Astrocyte (in vitro differentiated cells and primary cell): Measurements from ENCODE around the gene PLEKHG3. TPM values are rescaled to one million over a fixed set of nuclear protein-coding genes. Genes with fewer than 3 reads are reported as not detected.
A peak's percentile ranks its signal among the peaks of the same experiment; 100 is the strongest.

Experiments used
- DNase-seq: peaks from one replicate; pipeline ENCODE4 v3.0.0-alpha.2; 2010; ENCODE audit warnings: low read depth
- FAIRE-seq: peaks from 2 replicates; lab custom pipeline; 2011; peaks lifted over from hg19 to GRCh38; lab: Jason Lieb, UNC
- H2AFZ ChIP-seq: 2 replicates; pipeline ENCODE4 v1.6.0; 2012; ENCODE audit warnings: low read depth, low read length, inconsistent platforms
- H3K27ac ChIP-seq: 2 replicates; pipeline ENCODE4 v1.5.1; 2011; ENCODE audit warnings: low read depth, low read length, inconsistent platforms
- H3K27me3 ChIP-seq: 2 replicates; pipeline ENCODE4 v1.6.0; 2011; ENCODE audit warnings: low read length, inconsistent platforms; ENCODE audit not compliant: insufficient read depth
- H3K36me3 ChIP-seq: 2 replicates; pipeline ENCODE4 v1.5.1; 2011; ENCODE audit warnings: low read length, inconsistent platforms; ENCODE audit not compliant: insufficient read depth
- H3K4me1 ChIP-seq: 2 replicates; pipeline ENCODE4 v1.5.1; 2011; ENCODE audit warnings: low read length, inconsistent platforms; ENCODE audit not compliant: insufficient read depth
- H3K4me2 ChIP-seq: 2 replicates; pipeline ENCODE4 v1.6.0; 2012; ENCODE audit warnings: low read length, inconsistent platforms
- H3K4me3 ChIP-seq: 2 replicates; pipeline ENCODE4 v1.5.1; 2011; ENCODE audit warnings: low read depth, mild to moderate bottlenecking, low read length, inconsistent platforms; ENCODE audit not compliant: insufficient read depth
- H3K79me2 ChIP-seq: 2 replicates; pipeline ENCODE4 v1.6.0; 2012; ENCODE audit warnings: mild to moderate bottlenecking, low read length, inconsistent platforms; ENCODE audit not compliant: insufficient read depth
- H3K9ac ChIP-seq: 2 replicates; pipeline ENCODE4 v1.6.0; 2012; ENCODE audit warnings: mild to moderate bottlenecking, low read length, inconsistent platforms
- H3K9me3 ChIP-seq: 2 replicates; pipeline ENCODE4 v1.5.1; 2012; ENCODE audit warnings: low read depth, mild to moderate bottlenecking, low read length, inconsistent platforms; ENCODE audit not compliant: insufficient read depth
- H4K20me1 ChIP-seq: 2 replicates; pipeline ENCODE4 v1.6.0; 2012; ENCODE audit warnings: low read length, inconsistent platforms; ENCODE audit not compliant: insufficient read depth
- H3K27ac Mint-ChIP-seq: one replicate; pipeline ENCODE4 v1.8.0; 2021; ENCODE audit warnings: mild to moderate bottlenecking, mixed read lengths; ENCODE audit not compliant: unreplicated experiment
- H3K27me3 Mint-ChIP-seq: one replicate; pipeline ENCODE4 v1.8.0; 2021; ENCODE audit warnings: low read depth, mixed read lengths; ENCODE audit not compliant: unreplicated experiment
- H3K36me3 Mint-ChIP-seq: one replicate; pipeline ENCODE4 v1.8.0; 2021; ENCODE audit warnings: low read depth, mixed read lengths; ENCODE audit not compliant: unreplicated experiment
- H3K4me1 Mint-ChIP-seq: one replicate; pipeline ENCODE4 v1.8.0; 2021; ENCODE audit warnings: low read depth, mixed read lengths; ENCODE audit not compliant: unreplicated experiment
- H3K4me3 Mint-ChIP-seq: one replicate; pipeline ENCODE4 v1.8.0; 2021; ENCODE audit warnings: mild to moderate bottlenecking, moderate library complexity, mixed read lengths; ENCODE audit not compliant: unreplicated experiment
- H3K9me3 Mint-ChIP-seq: one replicate; pipeline ENCODE4 v1.8.0; 2021; ENCODE audit warnings: mild to moderate bottlenecking, mixed read lengths; ENCODE audit not compliant: unreplicated experiment
- CTCF ChIP-seq: IDR thresholded peaks from 2 replicates; pipeline ENCODE4 v1.5.1; 2011; ENCODE audit warnings: low read depth, mild to moderate bottlenecking, inconsistent platforms, low read length, moderate library complexity; ENCODE audit not compliant: insufficient read depth
- EZH2 ChIP-seq: IDR thresholded peaks from 2 replicates; pipeline ENCODE4 v1.6.1; 2012; ENCODE audit warnings: mild to moderate bottlenecking, low read length, inconsistent platforms; ENCODE audit not compliant: insufficient read depth
- total RNA-seq: library from RNA; stranded (reverse); gene quantifications from 2 replicates; pipeline ENCODE4 v1.2.1, GENCODE V29; 2021

The PLEKHG3 gene
- total RNA-seq, 1 donor from 2014 or later = 98.6 TPM

- TF ChIP-seq CTCF (no peak), EZH2 (no peak)
- Histone ChIP-seq H3K4me2 (no peak overlapping the region), H3K79me2 (no peaks in the 10 kb centered on the region), H3K36me3 (no peaks in the 10 kb centered on the region), H4K20me1 (no peaks in the 10 kb centered on the region), H3K9me3 (no peaks in the 10 kb centered on the region), H2AFZ (no peak overlapping the region), H3K9ac (no peak overlapping the region), H3K4me3 (no peak overlapping the region), H3K27ac (no peak overlapping the region), H3K27me3 (peaks cover 2% of the 10 kb centered on the region), H3K4me1 (no peaks in the 10 kb centered on the region)
- Mint-ChIP-seq H3K36me3 (peaks cover 2% of the 10 kb centered on the region), H3K9me3 (no peaks in the 10 kb centered on the region), H3K4me3 (no peak overlapping the region), H3K27me3 (peaks cover 6% of the 10 kb centered on the region), H3K4me1 (peaks cover 15% of the 10 kb centered on the region), H3K27ac (no peak overlapping the region)
- DNase-seq (no peak), FAIRE-seq (no peak)
Measured at GRCh38 chr14:64676410-64677008, 27.7 kb upstream of the PLEKHG3 start.

GRCh38 chr14:64680013-64680713, 24.1 kb upstream of the PLEKHG3 start:
- Mint-ChIP-seq H3K36me3 (peaks cover 2% of the 10 kb centered on the region), H3K4me3 (peak overlapping the region; percentile 64), H3K27ac (peak overlapping the region; percentile 91), H3K4me1 (peaks cover 19% of the 10 kb centered on the region), H3K9me3 (no peaks in the 10 kb centered on the region), H3K27me3 (peaks cover 6% of the 10 kb centered on the region)
- Histone ChIP-seq H2AFZ (peak overlapping the region; percentile 30), H3K4me2 (no peak overlapping the region), H3K9me3 (no peaks in the 10 kb centered on the region), H3K4me1 (peaks cover 9% of the 10 kb centered on the region), H3K27me3 (no peaks in the 10 kb centered on the region), H3K36me3 (no peaks in the 10 kb centered on the region), H3K79me2 (no peaks in the 10 kb centered on the region), H3K4me3 (no peak overlapping the region), H3K27ac (no peak overlapping the region), H3K9ac (no peak overlapping the region), H4K20me1 (no peaks in the 10 kb centered on the region)
- no peak for FAIRE-seq
- TF ChIP-seq EZH2 (no peak), CTCF (no peak)
- peak; percentile 12 for DNase-seq

- H4K20me1 ChIP-seq = no peaks in the 10 kb centered on the region
- Mint-ChIP-seq H3K4me3 (no peak overlapping the region), H3K27ac (peak overlapping the region; percentile 91), H3K9me3 (no peaks in the 10 kb centered on the region), H3K36me3 (peaks cover 2% of the 10 kb centered on the region), H3K4me1 (peaks cover 24% of the 10 kb centered on the region), H3K27me3 (peaks cover 6% of the 10 kb centered on the region)
- H2AFZ ChIP-seq = no peak overlapping the region
- no peak overlapping the region for H3K9ac ChIP-seq
- FAIRE-seq (no peak), DNase-seq (no peak)
- no peak overlapping the region for H3K4me3 ChIP-seq
- H3K9me3 ChIP-seq = no peaks in the 10 kb centered on the region
- H3K27ac ChIP-seq = no peak overlapping the region
- no peak overlapping the region for H3K4me2 ChIP-seq
- H3K27me3 ChIP-seq = no peaks in the 10 kb centered on the region
- H3K4me1 ChIP-seq = peaks cover 9% of the 10 kb centered on the region
- no peaks in the 10 kb centered on the region for H3K36me3 ChIP-seq
- no peaks in the 10 kb centered on the region for H3K79me2 ChIP-seq
- TF ChIP-seq CTCF (no peak), EZH2 (no peak)
Measured at GRCh38 chr14:64680714-64681065, 23.5 kb upstream of the PLEKHG3 start.
